ENCODE data around the gene CIROP. TPM values are rescaled to one million over a fixed set of nuclear protein-coding genes. Genes with fewer than 3 reads are reported as not detected.

Gene CIROP
- total RNA-seq: not detected

GRCh38 chr14:23104591-23105347 lies at the start of gene CIROP:
Gene CIROP (minus strand): TSS chr14:23104989. CDS start chr14:23104920, 69 bp downstream.
- no peak within 1 kb of the TSS for H3K27ac Mint-ChIP-seq

GRCh38 chr14:23153851-23154796 lies 49.3 kb upstream of the CIROP start:
- POLR2A ChIA-PET: no interaction called here
- no peak for DNase-seq
- no peak for ATAC-seq (ENCODE audit: low read depth)
- peaks cover 9% of the 10 kb centered on the region for H3K4me1 Mint-ChIP-seq
- H3K4me3 Mint-ChIP-seq: no peak overlapping the region
- no peak overlapping the region for H3K27ac Mint-ChIP-seq
- H3K9me3 Mint-ChIP-seq: no peaks in the 10 kb centered on the region
- no peaks in the 10 kb centered on the region for H3K36me3 Mint-ChIP-seq
- peaks cover 11% of the 10 kb centered on the region for H3K27me3 Mint-ChIP-seq

More at GRCh38 chr14:23104591-23105347, at the start of gene CIROP:
- H3K36me3 Mint-ChIP-seq: peaks cover 3% of the 10 kb centered on the region
- ATAC-seq (ENCODE audit: low read depth) (no peak), DNase-seq (no peak)
- H3K9me3 Mint-ChIP-seq: no peaks in the 10 kb centered on the region
- peaks cover 6% of the 10 kb centered on the region for H3K27me3 Mint-ChIP-seq
- peaks cover 4% of the 10 kb centered on the region for H3K4me1 Mint-ChIP-seq
- H3K4me3 Mint-ChIP-seq: no peak within 1 kb of the TSS
- POLR2A ChIA-PET: no interaction called here

- Mint-ChIP-seq H3K36me3 (no peaks in the 10 kb centered on the region), H3K9me3 (no peaks in the 10 kb centered on the region), H3K27ac (no peak overlapping the region), H3K27me3 (peaks cover 5% of the 10 kb centered on the region), H3K4me3 (no peak overlapping the region), H3K4me1 (peaks cover 11% of the 10 kb centered on the region)
- no peak for ATAC-seq (ENCODE audit: low read depth)
- POLR2A ChIA-PET: interaction anchor here (0.6 kb wide), 1 partner anchor 19 kb away, joined by 5 read pairs; no protein-coding TSS in a partner anchor
- DNase-seq: no peak
Observed at GRCh38 chr14:23151342-23151741, 46.6 kb upstream of the CIROP start.

GRCh38 chr14:23149745-23150144 lies 45.0 kb upstream of the CIROP start:
- H3K36me3 Mint-ChIP-seq: no peaks in the 10 kb centered on the region
- H3K27me3 Mint-ChIP-seq: peaks cover 3% of the 10 kb centered on the region
- ATAC-seq (ENCODE audit: low read depth) (no peak), DNase-seq (no peak)
- H3K4me1 Mint-ChIP-seq: peaks cover 8% of the 10 kb centered on the region
- H3K9me3 Mint-ChIP-seq: no peaks in the 10 kb centered on the region
- H3K4me3 Mint-ChIP-seq: no peak overlapping the region
- POLR2A ChIA-PET: no interaction called here
- no peak overlapping the region for H3K27ac Mint-ChIP-seq

- H3K27me3 Mint-ChIP-seq: peaks cover 3% of the 10 kb centered on the region
- POLR2A ChIA-PET: no interaction called here
Observed at GRCh38 chr14:23148591-23149249, 43.9 kb upstream of the CIROP start.

GRCh38 chr14:23147676-23148075 lies 42.9 kb upstream of the CIROP start:
- DNase-seq (no peak), ATAC-seq (ENCODE audit: low read depth) (no peak)
- no peaks in the 10 kb centered on the region for H3K36me3 Mint-ChIP-seq
- H3K27me3 Mint-ChIP-seq: peaks cover 3% of the 10 kb centered on the region
- H3K4me1 Mint-ChIP-seq: peaks cover 4% of the 10 kb centered on the region
- no peak overlapping the region for H3K27ac Mint-ChIP-seq
- no peaks in the 10 kb centered on the region for H3K9me3 Mint-ChIP-seq
- POLR2A ChIA-PET: no interaction called here
- no peak overlapping the region for H3K4me3 Mint-ChIP-seq

More at GRCh38 chr14:23148591-23149249, 43.9 kb upstream of the CIROP start:
- DNase-seq: no peak
- no peak for ATAC-seq (ENCODE audit: low read depth)
- Mint-ChIP-seq H3K9me3 (no peaks in the 10 kb centered on the region), H3K4me1 (peaks cover 6% of the 10 kb centered on the region), H3K36me3 (no peaks in the 10 kb centered on the region), H3K4me3 (no peak overlapping the region), H3K27ac (no peak overlapping the region)

GRCh38 chr14:23146980-23147379 lies 42.2 kb upstream of the CIROP start:
- H3K27ac Mint-ChIP-seq: no peak overlapping the region
- H3K9me3 Mint-ChIP-seq: no peaks in the 10 kb centered on the region
- no peaks in the 10 kb centered on the region for H3K36me3 Mint-ChIP-seq
- POLR2A ChIA-PET: no interaction called here
- H3K4me3 Mint-ChIP-seq: no peak overlapping the region
- ATAC-seq (ENCODE audit: low read depth) (no peak), DNase-seq (no peak)
- H3K27me3 Mint-ChIP-seq: peaks cover 3% of the 10 kb centered on the region
- H3K4me1 Mint-ChIP-seq: peaks cover 4% of the 10 kb centered on the region

GRCh38 chr14:23146351-23146910 lies 41.6 kb upstream of the CIROP start:
- peaks cover 4% of the 10 kb centered on the region for H3K4me1 Mint-ChIP-seq
- no peak for DNase-seq
- ATAC-seq (ENCODE audit: low read depth): no peak
- no peaks in the 10 kb centered on the region for H3K36me3 Mint-ChIP-seq
- POLR2A ChIA-PET: no interaction called here
- no peaks in the 10 kb centered on the region for H3K9me3 Mint-ChIP-seq
- H3K27ac Mint-ChIP-seq: no peak overlapping the region
- peaks cover 3% of the 10 kb centered on the region for H3K27me3 Mint-ChIP-seq
- no peak overlapping the region for H3K4me3 Mint-ChIP-seq

GRCh38 chr14:23145794-23146350 lies 41.1 kb upstream of the CIROP start:
- Mint-ChIP-seq H3K4me1 (peaks cover 4% of the 10 kb centered on the region), H3K27ac (no peak overlapping the region), H3K9me3 (no peaks in the 10 kb centered on the region), H3K36me3 (no peaks in the 10 kb centered on the region), H3K4me3 (no peak overlapping the region), H3K27me3 (no peaks in the 10 kb centered on the region)
- POLR2A ChIA-PET: no interaction called here
- ATAC-seq (ENCODE audit: low read depth): no peak
- no peak for DNase-seq

- H3K27me3 Mint-ChIP-seq: no peaks in the 10 kb centered on the region
Observed at GRCh38 chr14:23143911-23144310, 39.1 kb upstream of the CIROP start.

GRCh38 chr14:23142826-23143225 lies 38.0 kb upstream of the CIROP start:
- Mint-ChIP-seq H3K4me1 (peaks cover 3% of the 10 kb centered on the region), H3K4me3 (no peak overlapping the region), H3K27ac (no peak overlapping the region), H3K27me3 (no peaks in the 10 kb centered on the region), H3K9me3 (no peaks in the 10 kb centered on the region), H3K36me3 (no peaks in the 10 kb centered on the region)
- DNase-seq: no peak
- POLR2A ChIA-PET: no interaction called here
- ATAC-seq (ENCODE audit: low read depth): no peak

More at GRCh38 chr14:23143911-23144310, 39.1 kb upstream of the CIROP start:
- H3K4me3 Mint-ChIP-seq: no peak overlapping the region
- no peak for DNase-seq
- H3K27ac Mint-ChIP-seq: no peak overlapping the region
- no peak for ATAC-seq (ENCODE audit: low read depth)
- no peaks in the 10 kb centered on the region for H3K9me3 Mint-ChIP-seq
- POLR2A ChIA-PET: no interaction called here
- H3K4me1 Mint-ChIP-seq: peaks cover 4% of the 10 kb centered on the region
- H3K36me3 Mint-ChIP-seq: no peaks in the 10 kb centered on the region

GRCh38 chr14:23141706-23142444 lies 37.1 kb upstream of the CIROP start:
- Mint-ChIP-seq H3K9me3 (no peaks in the 10 kb centered on the region), H3K36me3 (no peaks in the 10 kb centered on the region), H3K27ac (no peak overlapping the region), H3K27me3 (no peaks in the 10 kb centered on the region), H3K4me3 (no peak overlapping the region), H3K4me1 (peaks cover 3% of the 10 kb centered on the region)
- DNase-seq (no peak), ATAC-seq (ENCODE audit: low read depth) (no peak)
- POLR2A ChIA-PET: interaction anchor here (0.5 kb wide), 1 partner anchor 8 kb away, joined by 3 read pairs; no protein-coding TSS in a partner anchor

All from activated naive CD8-positive, alpha-beta T cell treated with anti-CD3 and anti-CD28 coated beads, Interleukin-2, amount 10 ng/mL, durations not matched to agents 7 days and 5 days (primary cell).